T-helper 1 cell (primary cell): ENCODE data around the gene MORN3.
"Not testable (repeated sequence)": the region's sequence is repeated elsewhere in the genome, so short reads cannot be mapped to it uniquely, and the experiment has no call there.

Experiments used
- DNase-seq, 5 donors: peaks; one replicate each; pipeline ENCODE4 v3.0.0-alpha.2; 2012 to 2020
- total RNA-seq, 4 donors: gene quantifications; one replicate each; lab custom pipeline; 2026; lab: John Stamatoyannopoulos, UW

Gene MORN3, protein sequence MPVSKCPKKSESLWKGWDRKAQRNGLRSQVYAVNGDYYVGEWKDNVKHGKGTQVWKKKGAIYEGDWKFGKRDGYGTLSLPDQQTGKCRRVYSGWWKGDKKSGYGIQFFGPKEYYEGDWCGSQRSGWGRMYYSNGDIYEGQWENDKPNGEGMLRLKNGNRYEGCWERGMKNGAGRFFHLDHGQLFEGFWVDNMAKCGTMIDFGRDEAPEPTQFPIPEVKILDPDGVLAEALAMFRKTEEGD
- 13.3 to 21.8 (median 18.8) reads per million in 4 donors for total RNA-seq

GRCh38 chr12:121669521-121669900, at the start of gene MORN3:
Gene MORN3 (minus strand): TSS chr12:121669654. CDS start chr12:121669483, 171 bp downstream.
- no peak for DNase-seq

GRCh38 chr12:121718653-121719239, 49.3 kb upstream of the MORN3 start:
- peak in 1 of 5 donors; percentile 28 for DNase-seq

DNA sequence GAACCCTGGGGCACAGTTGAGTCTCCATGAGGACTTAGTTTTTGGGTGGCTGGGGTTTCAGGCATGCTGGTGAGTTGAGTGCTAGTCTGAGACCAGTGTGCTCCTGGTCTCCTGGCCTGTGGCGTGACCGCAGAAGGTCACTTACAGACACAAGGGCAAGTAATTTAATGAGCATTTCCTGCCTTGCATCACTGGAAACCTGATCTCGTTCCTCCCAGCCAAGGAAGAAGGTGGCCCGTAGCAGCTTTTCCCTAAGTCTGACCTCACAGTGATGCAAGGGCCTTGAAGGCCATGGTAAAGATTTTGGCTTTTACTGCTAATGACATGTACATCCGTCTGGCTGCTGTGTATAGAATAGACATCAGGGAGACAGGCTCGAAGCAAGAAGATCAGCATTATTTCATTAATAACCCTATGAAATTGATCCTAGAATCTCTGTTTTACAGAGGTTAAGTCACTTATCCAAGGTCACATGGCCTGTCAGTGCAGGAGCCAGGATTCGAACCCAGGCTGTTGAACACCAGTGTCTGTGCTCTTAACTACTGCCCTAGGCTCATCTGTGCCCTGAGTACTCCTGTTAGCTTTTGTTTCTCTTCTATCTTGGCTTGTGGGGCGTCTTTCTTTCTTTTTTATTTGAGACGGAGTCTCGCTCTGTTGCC, 47.7 kb upstream of the MORN3 start:
- no peak for DNase-seq

- DNase-seq, result no peak
Measured at GRCh38 chr12:121715862-121716435, 46.5 kb upstream of the MORN3 start.

GRCh38 chr12:121715055-121715454, 45.6 kb upstream of the MORN3 start:
- DNase-seq, result not testable (repeated sequence)

DNA sequence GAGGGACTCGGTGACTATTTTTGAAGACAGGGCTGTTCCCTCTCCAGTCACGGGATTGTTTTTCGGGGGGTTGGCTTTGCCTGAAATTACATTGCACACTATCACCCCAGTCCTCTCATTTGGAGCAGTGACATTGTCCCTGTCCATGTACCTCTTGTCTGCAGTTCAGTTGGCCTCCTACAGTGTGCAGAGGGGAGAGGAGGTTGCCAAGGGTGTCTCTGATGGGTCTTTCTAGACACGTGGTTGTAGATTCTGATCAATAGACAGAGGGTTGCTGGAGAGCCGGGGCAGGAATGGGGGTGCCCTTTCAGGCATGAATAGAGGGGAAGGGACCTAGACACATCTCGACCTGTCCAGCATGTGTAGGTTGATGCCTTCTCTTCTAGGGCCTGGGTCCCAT, 44.3 kb upstream of the MORN3 start:
- no peak for DNase-seq

DNA sequence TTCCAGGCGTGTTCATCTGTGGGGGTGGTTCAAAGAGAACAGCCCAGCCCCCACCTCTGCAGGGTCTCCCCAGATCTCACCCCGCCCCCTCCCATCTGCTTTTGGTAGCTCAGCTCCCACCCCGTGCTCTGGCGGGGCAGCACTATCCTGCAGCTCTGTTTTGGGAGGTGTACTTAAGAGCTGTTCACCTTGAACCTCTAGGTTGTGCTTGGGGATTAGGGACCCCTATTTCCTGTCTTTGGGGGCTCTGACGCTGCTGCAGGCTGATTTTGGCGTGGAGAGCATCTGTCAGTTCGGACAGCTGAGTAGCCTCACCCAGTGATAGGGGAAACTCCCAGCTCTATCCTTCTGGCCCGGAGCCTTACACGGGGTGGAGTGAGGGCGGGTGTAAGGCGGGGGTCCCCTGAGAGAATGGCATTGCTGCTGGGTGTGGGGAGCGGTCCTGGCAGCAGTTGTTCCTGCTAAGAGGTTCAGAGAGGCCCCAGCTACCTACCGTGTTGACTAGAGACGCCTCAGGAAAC, 43.9 kb upstream of the MORN3 start:
- no peak for DNase-seq

DNA sequence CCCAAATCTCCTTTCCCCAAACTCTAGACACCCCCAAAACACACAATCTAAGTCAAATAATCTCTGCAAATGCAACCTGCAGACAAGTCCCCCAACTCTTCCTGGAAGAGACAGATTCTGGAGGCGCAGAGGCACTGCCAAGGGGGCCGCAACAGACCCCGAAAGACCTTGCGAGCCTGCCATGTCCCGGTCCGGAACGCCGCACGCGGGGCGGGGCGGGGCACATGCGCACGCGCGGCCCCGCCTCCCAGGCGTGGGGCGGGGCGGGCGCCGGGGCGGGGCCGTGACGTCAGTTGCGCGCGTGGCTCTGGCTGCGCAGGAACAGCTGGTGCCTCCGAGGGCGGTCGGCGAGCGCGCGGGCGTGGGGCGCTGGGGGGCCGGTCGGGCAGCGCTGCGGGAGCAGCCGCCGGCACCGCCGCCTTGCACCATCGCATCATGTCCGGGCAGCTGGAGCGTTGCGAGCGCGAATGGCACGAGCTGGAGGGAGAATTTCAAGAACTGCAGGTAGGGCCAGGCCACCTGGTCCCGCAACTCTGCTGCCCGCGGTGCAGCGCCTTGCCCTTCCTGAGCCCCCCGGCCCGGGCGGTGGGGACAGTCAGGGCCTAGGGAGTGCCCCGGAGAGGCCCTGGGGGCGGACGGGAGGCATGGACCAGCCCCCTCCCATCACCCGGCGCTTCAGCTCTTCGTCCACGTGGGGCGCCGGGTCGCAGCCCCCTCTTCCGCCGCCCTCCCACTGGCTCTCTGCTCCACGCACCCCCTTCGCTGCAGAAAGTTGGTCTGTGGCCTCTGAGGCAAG, 43.2 kb upstream of the MORN3 start, which contains the start of gene TMEM120B:
Gene TMEM120B, plus strand, starts transcription at position 292 of the 796 bp plus-strand sequence. Its CDS starts 144 bp downstream, at position 436.
- peak; percentile 67 to 85 (median 75) for DNase-seq

DNA sequence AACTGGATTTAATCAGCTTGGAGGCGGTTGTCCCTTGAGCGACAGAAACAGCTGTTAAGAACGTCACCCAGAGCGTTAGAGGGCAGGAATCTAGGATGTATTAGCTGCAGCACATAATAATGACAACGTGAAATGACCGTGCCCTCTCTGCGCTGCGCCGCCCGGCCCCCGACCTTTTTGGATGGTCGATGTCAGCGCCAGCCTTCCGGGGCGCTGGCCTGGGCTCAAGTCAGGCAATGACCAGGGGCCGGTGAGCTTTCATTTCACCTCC, 42.7 kb upstream of the MORN3 start:
- peak in 2 of 5 donors; percentile 12 to 36 for DNase-seq

DNA sequence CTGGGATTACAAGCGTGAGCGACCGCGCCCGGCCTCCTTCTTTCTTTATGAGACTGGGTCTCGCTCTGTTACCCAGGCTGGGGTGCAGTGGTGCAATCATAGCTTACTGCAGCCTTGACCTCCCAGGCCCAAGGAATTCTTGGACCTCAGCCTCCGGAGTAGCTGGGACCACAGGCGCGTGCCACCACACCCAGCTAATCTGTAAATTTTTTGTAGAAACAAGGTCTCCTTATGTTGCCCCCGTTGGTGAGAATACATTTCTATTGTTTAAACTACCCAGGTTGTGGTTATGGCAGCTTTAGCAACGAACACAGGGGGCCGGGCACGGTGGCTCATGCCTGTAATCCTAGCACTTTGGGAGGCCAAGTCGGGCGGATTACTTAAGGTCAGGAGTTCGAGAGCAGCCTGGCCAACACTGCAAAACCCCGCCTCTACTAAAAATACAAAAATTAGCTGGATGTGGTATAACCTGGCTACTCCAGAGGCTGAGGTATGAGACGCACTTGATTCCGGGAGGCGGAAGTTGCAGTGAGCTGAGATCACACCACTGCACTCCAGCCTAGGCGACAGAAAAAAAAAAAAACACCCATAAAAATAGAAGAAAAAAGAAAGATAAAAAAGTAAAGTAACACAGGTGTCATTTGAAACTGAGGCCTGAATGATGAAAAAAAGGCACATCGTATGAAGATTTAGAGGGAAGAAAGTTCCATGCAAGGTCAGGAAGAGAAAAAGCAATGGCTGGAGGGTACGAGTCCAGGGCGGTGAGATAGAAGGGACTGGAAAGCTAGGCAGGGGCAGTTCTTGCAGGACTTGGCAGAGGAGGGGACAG, 42.1 kb upstream of the MORN3 start:
- DNase-seq, result peak in 2 of 5 donors; percentile 8 to 26

DNA sequence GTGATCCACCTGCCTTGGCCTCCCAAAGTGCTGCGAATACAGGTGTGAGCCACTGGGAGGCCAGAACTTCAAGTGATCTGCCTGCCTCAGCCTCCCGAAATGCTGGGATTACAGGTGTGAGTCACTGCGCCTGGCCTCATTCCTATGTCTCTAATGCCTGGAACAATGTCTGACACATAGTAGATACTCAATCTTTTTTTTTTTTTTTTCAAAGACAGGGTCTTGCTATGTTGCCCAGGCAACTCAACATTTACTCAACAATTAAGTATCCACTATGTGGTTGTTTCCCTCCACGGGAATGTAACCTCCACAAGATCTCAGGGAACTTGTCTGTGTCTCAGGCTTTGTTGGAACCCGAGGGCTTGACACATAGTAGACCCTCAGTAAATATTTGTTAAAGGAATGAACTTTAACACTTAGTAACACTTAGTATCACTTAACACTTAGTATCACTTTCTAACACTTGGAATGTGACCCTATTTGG, 40.1 kb upstream of the MORN3 start:
- DNase-seq, result no peak

GRCh38 chr12:121709064-121709424, 39.6 kb upstream of the MORN3 start:
- DNase-seq, result not testable (repeated sequence)

GRCh38 chr12:121708313-121709063, 39.0 kb upstream of the MORN3 start:
- DNase-seq, result no peak

GRCh38 chr12:121705514-121705913, 36.1 kb upstream of the MORN3 start:
- DNase-seq, result no peak

DNA sequence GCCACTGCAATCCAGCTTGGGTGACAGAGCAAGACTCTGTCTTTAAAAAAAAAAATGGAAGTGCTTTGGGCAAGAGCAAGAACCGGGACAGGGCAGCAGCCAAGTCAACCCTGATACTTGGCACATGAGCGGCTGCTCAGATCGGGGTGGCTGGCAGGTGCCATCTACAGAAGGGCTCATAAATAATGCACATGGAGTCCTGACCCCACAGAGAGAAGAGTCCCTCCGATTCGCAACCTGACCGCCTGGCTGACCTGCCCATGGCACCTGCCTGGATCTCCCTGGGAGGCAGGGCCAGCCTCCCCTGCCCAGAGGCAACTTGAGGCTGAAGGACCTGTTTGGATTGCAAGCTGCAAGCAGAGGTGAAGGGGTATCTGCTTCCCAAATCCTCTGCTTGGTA, 33.5 kb upstream of the MORN3 start:
- DNase-seq, result no peak

- no peak for DNase-seq
Measured at GRCh38 chr12:121701667-121702277, 32.3 kb upstream of the MORN3 start.

GRCh38 chr12:121697861-121698260, 28.4 kb upstream of the MORN3 start:
- not testable (repeated sequence) for DNase-seq

DNA sequence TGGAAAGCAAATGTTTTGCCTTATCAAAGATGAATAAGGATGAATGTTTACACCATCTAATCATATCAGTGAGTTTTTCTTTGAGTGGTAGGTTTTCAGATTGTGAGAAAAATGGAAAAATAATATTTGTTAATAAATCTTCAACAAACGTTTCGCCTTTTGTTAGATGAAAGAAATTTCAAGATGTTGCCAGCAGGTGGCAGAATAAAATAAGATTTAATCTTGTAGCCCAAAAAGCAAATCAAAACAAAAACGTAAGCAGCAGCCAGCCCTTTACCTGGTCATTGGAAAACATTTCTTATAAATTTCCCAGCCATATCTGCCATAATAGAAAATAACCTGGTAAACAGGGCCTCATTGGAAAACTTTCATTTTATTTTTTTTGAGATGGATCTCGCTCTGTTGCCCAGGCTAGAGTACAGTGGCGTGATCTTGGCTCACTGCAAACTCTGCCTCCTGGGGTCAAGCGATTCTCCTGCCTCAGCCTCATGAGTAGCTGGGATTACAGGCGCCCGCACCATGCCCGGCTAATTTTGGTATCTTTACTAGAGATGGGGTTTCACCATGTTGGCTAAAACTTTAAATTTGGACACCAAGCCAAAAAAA, 27.7 kb upstream of the MORN3 start:
- peak in 3 of 5 donors; percentile 33 to 55 (median 47) for DNase-seq

DNA sequence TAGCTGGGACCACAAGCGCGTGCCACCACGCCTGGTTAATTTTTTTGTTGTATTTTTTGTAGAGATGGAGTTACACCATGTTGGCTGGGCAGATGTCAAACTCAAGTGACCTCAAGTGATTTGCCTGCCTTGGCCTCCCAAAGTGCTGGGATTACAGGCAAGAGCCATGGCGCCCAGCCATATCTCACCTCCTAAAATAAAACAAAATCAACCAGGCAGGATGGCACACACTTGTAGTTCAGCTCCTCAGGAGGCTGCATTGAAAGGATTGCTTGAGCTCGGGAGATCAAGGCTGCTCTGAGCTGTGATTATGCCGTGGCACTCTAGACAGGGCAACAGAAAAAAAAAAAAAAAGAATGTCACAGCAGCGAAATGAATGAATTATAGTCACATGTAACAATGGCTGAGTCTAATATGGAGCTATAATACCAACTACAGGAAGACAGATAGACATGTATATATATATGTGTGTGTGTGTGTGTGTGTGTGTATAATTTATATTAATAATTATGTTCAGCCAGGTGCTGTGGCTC, 23.8 kb upstream of the MORN3 start:
- no peak for DNase-seq

DNA sequence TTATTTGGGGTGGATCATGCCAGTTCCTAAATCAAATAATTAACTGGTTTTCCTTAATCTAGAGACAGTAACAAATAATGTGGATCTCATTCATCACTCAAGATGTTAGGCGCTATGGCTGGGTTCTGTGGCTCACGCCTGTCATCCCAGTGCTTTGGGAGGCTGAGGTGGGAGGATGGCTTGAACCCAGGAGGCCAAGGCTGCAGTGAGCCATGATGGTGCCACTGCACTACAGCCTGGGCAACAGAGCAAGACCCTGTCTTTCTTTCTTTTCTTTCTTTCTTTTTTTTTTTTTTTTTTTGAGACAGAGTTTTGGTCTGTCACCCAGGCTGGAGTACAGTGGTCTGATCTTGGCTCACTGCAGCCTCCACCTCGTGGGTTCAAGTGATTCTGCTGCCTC, 23.3 kb upstream of the MORN3 start:
- not testable (repeated sequence) for DNase-seq
